ENCODE results near the gene TNN.

GRCh38 chr1:175182201-175182746, 114.6 kb downstream of the TNN start:
- no peak for TF ChIP-seq CTCF (IDR thresholded peaks at IDR 0.05)
- TF ChIP-seq POLR2AphosphoS5 (IDR thresholded peaks at IDR 0.05) = no peak
- no peak for TF ChIP-seq POLR2A (IDR thresholded peaks at IDR 0.05)

Measured in stomach (tissue), 4 donors.